Lower lobe of right lung (tissue), 2 donors: ENCODE results near the gene CKAP2L. TPM values are rescaled to one million over a fixed set of nuclear protein-coding genes. Genes with fewer than 3 reads are reported as not detected.

ENCODE experiments used
- ATAC-seq, 2 donors: fragments of 200-7000 bp; cut with Tn5 transposase; one replicate each; pipeline ENCODE4 v1.9.1; 2020 to 2022; ENCODE audit warnings: mild to moderate bottlenecking in 2 of 2, moderate library complexity in 2 of 2
- DNase-seq: peaks from one replicate; pipeline ENCODE4 v3.0.0-alpha.2; 2020
- H3K27ac ChIP-seq: fragments of 200-600 bp; one replicate; pipeline ENCODE4 v1.8.0; 2022
- H3K27me3 ChIP-seq: fragments of 200-600 bp; one replicate; pipeline ENCODE4 v1.8.0; 2022; ENCODE audit warnings: low read depth
- H3K36me3 ChIP-seq: fragments of 200-600 bp; one replicate; pipeline ENCODE4 v1.8.0; 2022; ENCODE audit warnings: mild to moderate bottlenecking
- H3K4me1 ChIP-seq: fragments of 200-600 bp; one replicate; pipeline ENCODE4 v1.8.0; 2022
- H3K4me3 ChIP-seq: fragments of 200-600 bp; one replicate; pipeline ENCODE4 v1.8.0; 2022; ENCODE audit warnings: mild to moderate bottlenecking
- H3K9me3 ChIP-seq: fragments of 200-600 bp; one replicate; pipeline ENCODE4 v1.8.0; 2022
- intact Hi-C: fragments of 100-400 bp; cut with DNase I; formaldehyde crosslinking; loops from one replicate; pipeline ENCODE4 v1.11.0; 2022
- total RNA-seq: library from RNA; stranded (reverse); fragmentation: NEBNext Ultra II Directional; extraction: Animal tissue kit (Norgen Biotek cat#: 25700); gene quantifications from one replicate; pipeline ENCODE4 v1.2.1, GENCODE V29; 2021
- TF ChIP-seq, protein P1 (sequence below): fragments of 200-600 bp; IDR thresholded peaks from one replicate; pipeline ENCODE4 v1.8.0; 2022; ENCODE audit warnings: antibody characterized with exemption, mild to moderate bottlenecking
- donor health status: DM: no; HTN: yes; CAD: no; lungs with severe emphysema.

CKAP2L gene
- total RNA-seq, 1 donor from 2014 or later = 1.3 TPM

DNA sequence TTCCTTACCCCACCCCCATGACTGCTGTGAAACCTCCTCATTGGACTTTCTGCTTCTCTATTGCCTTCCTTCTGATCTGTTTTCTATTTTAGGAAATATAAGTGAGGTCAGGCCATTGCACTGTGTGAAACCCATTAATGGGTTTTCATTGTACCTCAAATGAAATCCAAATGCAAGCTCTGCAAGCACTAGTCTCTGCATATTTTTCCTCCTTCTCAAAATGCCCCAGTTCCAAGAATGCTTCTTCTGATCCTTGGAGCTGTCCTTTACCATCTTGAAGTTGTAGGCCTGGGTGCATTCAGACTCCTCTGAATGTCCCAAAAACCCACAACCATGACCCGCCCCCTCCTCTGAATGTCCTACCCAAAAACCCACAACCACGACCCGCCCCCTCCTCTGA, 11.7 kb upstream of the CKAP2L start:
- TF ChIP-seq, protein P1, sequence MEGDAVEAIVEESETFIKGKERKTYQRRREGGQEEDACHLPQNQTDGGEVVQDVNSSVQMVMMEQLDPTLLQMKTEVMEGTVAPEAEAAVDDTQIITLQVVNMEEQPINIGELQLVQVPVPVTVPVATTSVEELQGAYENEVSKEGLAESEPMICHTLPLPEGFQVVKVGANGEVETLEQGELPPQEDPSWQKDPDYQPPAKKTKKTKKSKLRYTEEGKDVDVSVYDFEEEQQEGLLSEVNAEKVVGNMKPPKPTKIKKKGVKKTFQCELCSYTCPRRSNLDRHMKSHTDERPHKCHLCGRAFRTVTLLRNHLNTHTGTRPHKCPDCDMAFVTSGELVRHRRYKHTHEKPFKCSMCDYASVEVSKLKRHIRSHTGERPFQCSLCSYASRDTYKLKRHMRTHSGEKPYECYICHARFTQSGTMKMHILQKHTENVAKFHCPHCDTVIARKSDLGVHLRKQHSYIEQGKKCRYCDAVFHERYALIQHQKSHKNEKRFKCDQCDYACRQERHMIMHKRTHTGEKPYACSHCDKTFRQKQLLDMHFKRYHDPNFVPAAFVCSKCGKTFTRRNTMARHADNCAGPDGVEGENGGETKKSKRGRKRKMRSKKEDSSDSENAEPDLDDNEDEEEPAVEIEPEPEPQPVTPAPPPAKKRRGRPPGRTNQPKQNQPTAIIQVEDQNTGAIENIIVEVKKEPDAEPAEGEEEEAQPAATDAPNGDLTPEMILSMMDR = no peak
- H3K9me3 ChIP-seq = no peaks in the 10 kb centered on the region
- no peak overlapping the region for H3K4me3 ChIP-seq
- H3K4me1 ChIP-seq = no peaks in the 10 kb centered on the region
- DNase-seq (no peak), ATAC-seq (no peak)
- H3K27ac ChIP-seq = no peak overlapping the region
- intact Hi-C loops = no loop called here
- no peaks in the 10 kb centered on the region for H3K27me3 ChIP-seq
- no peaks in the 10 kb centered on the region for H3K36me3 ChIP-seq

DNA sequence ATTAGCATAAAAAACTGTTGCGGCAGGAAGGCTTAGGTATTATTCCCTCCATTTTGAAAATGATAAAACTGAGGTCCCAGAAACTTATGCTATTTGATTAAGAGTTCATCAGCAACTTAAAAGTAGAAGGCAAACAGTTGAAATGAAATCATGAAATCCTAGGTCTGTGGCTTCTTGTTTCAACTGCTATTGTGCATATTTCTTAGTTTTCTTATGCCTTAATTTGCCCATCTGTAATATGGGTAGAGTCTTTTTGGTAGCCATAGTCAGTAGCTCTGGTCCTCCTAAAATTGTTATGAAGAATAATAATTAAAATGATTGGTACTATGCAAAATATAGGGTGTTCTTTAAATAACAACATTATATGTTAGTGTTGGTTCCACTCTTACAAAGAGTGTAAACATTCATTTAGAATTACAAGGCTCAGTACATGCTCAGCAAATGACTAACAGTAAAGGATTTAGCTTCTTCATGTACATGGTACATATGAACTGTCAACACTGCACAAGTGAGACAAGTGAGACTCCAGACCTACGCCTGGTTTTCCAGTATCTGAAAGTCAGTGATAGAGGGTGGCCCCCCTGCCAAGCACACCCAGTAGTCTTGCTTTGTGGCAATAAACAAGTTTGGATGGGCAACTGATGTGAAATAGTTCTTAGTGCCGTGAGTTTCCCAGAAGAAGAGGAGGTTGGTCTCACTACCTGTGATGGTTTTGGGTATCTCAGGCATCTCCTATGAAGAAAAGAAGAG, 10.3 kb upstream of the CKAP2L start:
- Histone ChIP-seq H3K27me3 (no peaks in the 10 kb centered on the region), H3K36me3 (no peaks in the 10 kb centered on the region), H3K27ac (no peak overlapping the region), H3K9me3 (no peaks in the 10 kb centered on the region), H3K4me1 (no peaks in the 10 kb centered on the region), H3K4me3 (no peak overlapping the region)
- ATAC-seq = no peak
- intact Hi-C loops = no loop called here
- TF ChIP-seq, protein P1 = no peak
- DNase-seq = no peak

DNA sequence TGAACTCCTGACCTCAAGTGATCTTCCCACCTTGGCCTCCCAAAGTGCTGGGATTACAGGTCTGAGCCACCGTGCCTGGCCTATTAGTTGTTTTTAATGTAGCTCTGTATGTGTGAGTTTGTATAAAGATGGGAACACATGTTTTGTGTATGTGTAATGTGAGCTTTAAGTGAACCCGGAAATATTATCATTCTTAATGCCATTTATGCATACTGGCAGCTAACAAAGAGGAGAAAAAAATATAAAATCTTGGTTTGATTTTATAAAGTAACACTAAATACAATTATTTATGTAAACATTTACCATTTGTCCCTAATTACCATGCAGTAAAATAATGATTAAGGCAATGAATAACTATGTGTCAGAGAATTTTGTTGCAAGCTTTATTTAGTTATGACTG, 9.1 kb upstream of the CKAP2L start:
- Histone ChIP-seq H3K4me3 (no peak overlapping the region), H3K36me3 (no peaks in the 10 kb centered on the region), H3K27ac (no peak overlapping the region), H3K4me1 (peaks cover under 1% of the 10 kb centered on the region), H3K27me3 (no peaks in the 10 kb centered on the region), H3K9me3 (no peaks in the 10 kb centered on the region)
- no peak for ATAC-seq
- TF ChIP-seq, protein P1 = no peak
- no peak for DNase-seq
- intact Hi-C loops = no loop called here

DNA sequence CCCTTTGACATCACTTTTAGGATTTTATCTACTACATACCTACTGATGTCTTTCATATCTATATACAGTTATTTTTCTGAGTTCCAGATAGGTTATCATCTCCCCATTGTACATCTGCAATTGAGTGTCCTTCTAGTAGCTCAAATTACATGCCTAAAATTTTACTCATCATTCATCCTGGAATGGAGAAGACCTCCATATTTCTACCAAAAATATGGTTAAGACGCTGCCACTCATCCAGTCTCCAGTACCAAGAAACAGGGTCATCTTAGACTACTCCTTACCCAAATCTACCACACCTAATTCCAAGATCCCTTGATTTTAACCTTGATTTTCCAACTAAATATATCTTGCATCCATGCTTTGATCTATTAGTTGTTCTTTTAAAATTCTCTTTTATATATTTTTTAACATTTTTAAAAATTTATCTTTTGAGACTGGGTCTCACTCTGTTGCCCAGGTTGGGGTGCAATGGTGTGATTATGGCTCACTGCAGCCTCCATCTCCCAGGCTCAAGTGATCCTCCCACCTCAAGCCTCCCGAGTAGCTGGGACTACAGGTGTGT, 8.6 kb upstream of the CKAP2L start:
- TF ChIP-seq, protein P1 = no peak
- H3K36me3 ChIP-seq = no peaks in the 10 kb centered on the region
- H3K27me3 ChIP-seq = no peaks in the 10 kb centered on the region
- H3K4me3 ChIP-seq = no peak overlapping the region
- intact Hi-C loops = no loop called here
- H3K4me1 ChIP-seq = peaks cover 6% of the 10 kb centered on the region
- DNase-seq (no peak), ATAC-seq (no peak)
- no peak overlapping the region for H3K27ac ChIP-seq
- no peaks in the 10 kb centered on the region for H3K9me3 ChIP-seq

DNA sequence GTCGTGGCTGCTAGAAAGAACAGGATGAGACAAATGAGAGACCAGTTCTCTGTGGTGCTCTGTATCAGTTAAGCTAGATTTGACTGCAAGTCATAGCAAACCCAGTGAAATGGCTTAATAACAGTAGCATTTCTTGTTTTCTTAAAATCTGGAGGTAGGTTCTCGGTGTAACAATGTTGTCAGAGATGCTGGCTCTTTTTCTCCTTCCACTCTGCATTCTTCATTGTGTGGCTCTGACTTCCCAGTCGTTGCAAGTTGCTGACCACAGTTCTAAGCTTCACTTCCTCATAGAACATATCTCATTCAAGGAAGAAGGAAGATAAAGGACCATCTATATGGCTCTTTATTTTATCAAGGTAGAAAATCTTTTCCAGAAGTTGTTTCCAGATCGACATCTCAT, 7.9 kb upstream of the CKAP2L start:
- no peaks in the 10 kb centered on the region for H3K27me3 ChIP-seq
- ATAC-seq = no peak
- TF ChIP-seq, protein P1 = no peak
- no peaks in the 10 kb centered on the region for H3K36me3 ChIP-seq
- H3K27ac ChIP-seq = no peak overlapping the region
- intact Hi-C loops = no loop called here
- peaks cover 6% of the 10 kb centered on the region for H3K4me1 ChIP-seq
- H3K9me3 ChIP-seq = no peaks in the 10 kb centered on the region
- DNase-seq = no peak
- no peak overlapping the region for H3K4me3 ChIP-seq
